WTC11 (cell line): ENCODE results near the gene SYTL2.

Experiments
- CREM ChIP-seq: sonication (generic); formaldehyde crosslinking; IDR thresholded peaks from 2 replicates; pipeline ENCODE4 v1.8.1; 2022; ENCODE audit warnings: mild to moderate bottlenecking, missing genetic modification reagents, moderate library complexity
- ELF4 ChIP-seq: sonication (generic); formaldehyde crosslinking; IDR thresholded peaks from 2 replicates; pipeline ENCODE4 v1.8.1; 2022; ENCODE audit warnings: low read depth, mild to moderate bottlenecking, moderate library complexity, missing genetic modification reagents
- MXD4 ChIP-seq: fragments of 250-450 bp; sonication (Bioruptor Pico); IDR thresholded peaks from 2 replicates; pipeline ENCODE4 v1.8.0; 2021; ENCODE audit warnings: mild to moderate bottlenecking, moderate library complexity, borderline replicate concordance
- NR3C1 ChIP-seq: sonication (generic); formaldehyde crosslinking; conservative IDR thresholded peaks from 2 replicates; pipeline ENCODE4 v1.8.1; 2023; ENCODE audit warnings: low read depth, mild to moderate bottlenecking, missing genetic modification reagents
- TEAD4 ChIP-seq: sonication (generic); formaldehyde crosslinking; IDR thresholded peaks from 2 replicates; pipeline ENCODE4 v1.8.0; 2022; ENCODE audit warnings: mild to moderate bottlenecking, missing genetic modification reagents
- ZBTB21 ChIP-seq: sonication (generic); formaldehyde crosslinking; IDR thresholded peaks from 2 replicates; pipeline ENCODE4 v1.8.1; 2023; ENCODE audit warnings: mild to moderate bottlenecking, missing genetic modification reagents, borderline replicate concordance
- TF ChIP-seq, protein P1 (sequence below): fragments of 200-600 bp; IDR thresholded peaks from 2 replicates; pipeline ENCODE4 v1.8.0; 2022; ENCODE audit warnings: antibody characterized with exemption
- TF ChIP-seq, protein P2 (sequence below): sonication (generic); formaldehyde crosslinking; IDR thresholded peaks from 2 replicates; pipeline ENCODE4 v1.8.1; 2023; ENCODE audit warnings: mild to moderate bottlenecking, missing genetic modification reagents, borderline replicate concordance
- TF ChIP-seq, protein P3 (sequence below): sonication (generic); formaldehyde crosslinking; IDR thresholded peaks from 2 replicates; pipeline ENCODE4 v1.8.0; 2022; ENCODE audit warnings: mild to moderate bottlenecking, missing genetic modification reagents
- TF ChIP-seq, protein P4 (sequence below): sonication (generic); formaldehyde crosslinking; IDR thresholded peaks from 2 replicates; pipeline ENCODE4 v1.8.0; 2023; ENCODE audit warnings: missing genetic modification reagents

DNA sequence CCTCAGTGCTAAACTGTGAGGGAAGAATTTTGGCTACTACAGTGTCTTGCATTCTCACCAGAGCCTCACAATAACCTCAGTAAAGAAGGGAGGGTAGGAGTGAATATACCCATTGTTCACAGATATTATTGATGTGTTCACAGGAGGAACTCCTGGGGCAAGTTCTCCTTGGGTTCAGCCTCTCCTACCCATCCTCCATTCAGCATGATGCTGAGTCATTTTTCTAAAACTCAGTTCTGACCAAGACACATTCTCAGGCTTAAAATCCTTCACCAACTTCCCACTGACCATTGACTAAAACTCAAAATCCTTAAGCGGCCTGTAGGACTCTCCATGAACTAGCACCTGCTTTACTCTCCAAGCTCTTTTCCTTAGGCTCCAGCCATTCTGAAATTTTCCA is 48.7 kb downstream of the SYTL2 start:
- TF ChIP-seq, protein P1, sequence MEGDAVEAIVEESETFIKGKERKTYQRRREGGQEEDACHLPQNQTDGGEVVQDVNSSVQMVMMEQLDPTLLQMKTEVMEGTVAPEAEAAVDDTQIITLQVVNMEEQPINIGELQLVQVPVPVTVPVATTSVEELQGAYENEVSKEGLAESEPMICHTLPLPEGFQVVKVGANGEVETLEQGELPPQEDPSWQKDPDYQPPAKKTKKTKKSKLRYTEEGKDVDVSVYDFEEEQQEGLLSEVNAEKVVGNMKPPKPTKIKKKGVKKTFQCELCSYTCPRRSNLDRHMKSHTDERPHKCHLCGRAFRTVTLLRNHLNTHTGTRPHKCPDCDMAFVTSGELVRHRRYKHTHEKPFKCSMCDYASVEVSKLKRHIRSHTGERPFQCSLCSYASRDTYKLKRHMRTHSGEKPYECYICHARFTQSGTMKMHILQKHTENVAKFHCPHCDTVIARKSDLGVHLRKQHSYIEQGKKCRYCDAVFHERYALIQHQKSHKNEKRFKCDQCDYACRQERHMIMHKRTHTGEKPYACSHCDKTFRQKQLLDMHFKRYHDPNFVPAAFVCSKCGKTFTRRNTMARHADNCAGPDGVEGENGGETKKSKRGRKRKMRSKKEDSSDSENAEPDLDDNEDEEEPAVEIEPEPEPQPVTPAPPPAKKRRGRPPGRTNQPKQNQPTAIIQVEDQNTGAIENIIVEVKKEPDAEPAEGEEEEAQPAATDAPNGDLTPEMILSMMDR = no peak
- TF ChIP-seq NR3C1 (CRISPR knock-in tag) (no peak), MXD4 (CRISPR knock-in tag) (no peak), ZBTB21 (CRISPR knock-in tag) (no peak), ELF4 (CRISPR knock-in tag) (no peak), TEAD4 (CRISPR knock-in tag) (no peak), CREM (CRISPR knock-in tag) (no peak)
- TF ChIP-seq, protein P2, sequence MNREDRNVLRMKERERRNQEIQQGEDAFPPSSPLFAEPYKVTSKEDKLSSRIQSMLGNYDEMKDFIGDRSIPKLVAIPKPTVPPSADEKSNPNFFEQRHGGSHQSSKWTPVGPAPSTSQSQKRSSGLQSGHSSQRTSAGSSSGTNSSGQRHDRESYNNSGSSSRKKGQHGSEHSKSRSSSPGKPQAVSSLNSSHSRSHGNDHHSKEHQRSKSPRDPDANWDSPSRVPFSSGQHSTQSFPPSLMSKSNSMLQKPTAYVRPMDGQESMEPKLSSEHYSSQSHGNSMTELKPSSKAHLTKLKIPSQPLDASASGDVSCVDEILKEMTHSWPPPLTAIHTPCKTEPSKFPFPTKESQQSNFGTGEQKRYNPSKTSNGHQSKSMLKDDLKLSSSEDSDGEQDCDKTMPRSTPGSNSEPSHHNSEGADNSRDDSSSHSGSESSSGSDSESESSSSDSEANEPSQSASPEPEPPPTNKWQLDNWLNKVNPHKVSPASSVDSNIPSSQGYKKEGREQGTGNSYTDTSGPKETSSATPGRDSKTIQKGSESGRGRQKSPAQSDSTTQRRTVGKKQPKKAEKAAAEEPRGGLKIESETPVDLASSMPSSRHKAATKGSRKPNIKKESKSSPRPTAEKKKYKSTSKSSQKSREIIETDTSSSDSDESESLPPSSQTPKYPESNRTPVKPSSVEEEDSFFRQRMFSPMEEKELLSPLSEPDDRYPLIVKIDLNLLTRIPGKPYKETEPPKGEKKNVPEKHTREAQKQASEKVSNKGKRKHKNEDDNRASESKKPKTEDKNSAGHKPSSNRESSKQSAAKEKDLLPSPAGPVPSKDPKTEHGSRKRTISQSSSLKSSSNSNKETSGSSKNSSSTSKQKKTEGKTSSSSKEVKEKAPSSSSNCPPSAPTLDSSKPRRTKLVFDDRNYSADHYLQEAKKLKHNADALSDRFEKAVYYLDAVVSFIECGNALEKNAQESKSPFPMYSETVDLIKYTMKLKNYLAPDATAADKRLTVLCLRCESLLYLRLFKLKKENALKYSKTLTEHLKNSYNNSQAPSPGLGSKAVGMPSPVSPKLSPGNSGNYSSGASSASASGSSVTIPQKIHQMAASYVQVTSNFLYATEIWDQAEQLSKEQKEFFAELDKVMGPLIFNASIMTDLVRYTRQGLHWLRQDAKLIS (CRISPR knock-in tag) = no peak
- TF ChIP-seq, protein P3, sequence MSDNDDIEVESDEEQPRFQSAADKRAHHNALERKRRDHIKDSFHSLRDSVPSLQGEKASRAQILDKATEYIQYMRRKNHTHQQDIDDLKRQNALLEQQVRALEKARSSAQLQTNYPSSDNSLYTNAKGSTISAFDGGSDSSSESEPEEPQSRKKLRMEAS (CRISPR knock-in tag) = no peak
- TF ChIP-seq, protein P4, sequence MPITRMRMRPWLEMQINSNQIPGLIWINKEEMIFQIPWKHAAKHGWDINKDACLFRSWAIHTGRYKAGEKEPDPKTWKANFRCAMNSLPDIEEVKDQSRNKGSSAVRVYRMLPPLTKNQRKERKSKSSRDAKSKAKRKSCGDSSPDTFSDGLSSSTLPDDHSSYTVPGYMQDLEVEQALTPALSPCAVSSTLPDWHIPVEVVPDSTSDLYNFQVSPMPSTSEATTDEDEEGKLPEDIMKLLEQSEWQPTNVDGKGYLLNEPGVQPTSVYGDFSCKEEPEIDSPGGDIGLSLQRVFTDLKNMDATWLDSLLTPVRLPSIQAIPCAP (CRISPR knock-in tag) = no peak
